ENCODE data around the gene LBHD2. TPM values are rescaled to one million over a fixed set of nuclear protein-coding genes. Genes with fewer than 3 reads are reported as not detected.

LBHD2 gene
- total and polyA plus RNA-seq, 2 of the 8 experiments (the other 6 are each of a cell fraction or from before 2014, with no cell fraction given) = not detected

DNA sequence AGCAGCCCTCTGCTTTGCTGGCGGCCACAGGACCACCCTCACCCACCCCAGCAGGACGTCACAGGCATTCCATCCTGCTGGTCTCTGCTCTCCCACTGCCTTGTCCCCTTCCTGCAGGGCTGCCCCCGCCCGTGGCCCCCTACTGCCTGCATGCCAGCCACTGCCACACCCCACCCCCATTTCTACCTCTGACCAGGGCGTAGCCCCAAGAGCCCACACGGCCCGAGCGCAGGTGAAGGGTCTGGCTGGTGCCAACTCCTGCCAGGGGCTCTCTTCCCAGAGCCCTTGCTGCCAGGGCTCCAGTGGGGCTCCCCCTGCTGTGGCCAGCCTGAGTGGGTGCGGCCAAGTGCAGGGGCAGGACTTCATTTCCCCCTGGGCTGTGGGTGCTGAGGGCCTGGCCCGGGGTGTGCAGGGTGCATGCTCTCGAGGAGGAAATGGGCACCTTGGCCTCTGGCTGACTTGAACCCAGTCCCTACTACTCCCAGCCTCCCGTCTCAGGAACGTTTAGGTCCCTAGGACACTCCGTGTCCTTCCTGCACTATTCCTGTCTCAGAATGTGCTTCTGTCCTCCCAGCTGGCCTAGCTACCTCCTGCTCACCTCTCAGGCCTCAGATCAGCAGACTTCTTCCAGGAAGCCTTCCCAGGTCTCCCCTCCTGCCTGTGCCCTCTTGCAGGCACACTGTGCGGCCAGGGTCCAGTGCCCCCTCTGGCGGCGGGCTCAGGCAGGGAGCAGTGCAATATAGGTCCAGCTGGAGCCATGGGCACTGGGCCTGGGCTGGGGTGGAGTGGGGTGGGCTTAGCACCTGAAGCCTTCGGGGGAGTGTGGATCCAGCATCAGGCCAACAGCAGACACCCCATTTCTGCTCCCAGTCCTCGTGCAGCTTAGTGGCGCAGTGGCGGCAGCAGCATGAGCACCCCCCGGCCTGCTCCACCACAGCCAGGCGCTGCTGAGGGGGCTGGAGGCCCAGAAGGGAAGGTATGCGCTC, 1.4 kb downstream of the LBHD2 start (continued):
- TF ChIP-seq, protein P1, sequence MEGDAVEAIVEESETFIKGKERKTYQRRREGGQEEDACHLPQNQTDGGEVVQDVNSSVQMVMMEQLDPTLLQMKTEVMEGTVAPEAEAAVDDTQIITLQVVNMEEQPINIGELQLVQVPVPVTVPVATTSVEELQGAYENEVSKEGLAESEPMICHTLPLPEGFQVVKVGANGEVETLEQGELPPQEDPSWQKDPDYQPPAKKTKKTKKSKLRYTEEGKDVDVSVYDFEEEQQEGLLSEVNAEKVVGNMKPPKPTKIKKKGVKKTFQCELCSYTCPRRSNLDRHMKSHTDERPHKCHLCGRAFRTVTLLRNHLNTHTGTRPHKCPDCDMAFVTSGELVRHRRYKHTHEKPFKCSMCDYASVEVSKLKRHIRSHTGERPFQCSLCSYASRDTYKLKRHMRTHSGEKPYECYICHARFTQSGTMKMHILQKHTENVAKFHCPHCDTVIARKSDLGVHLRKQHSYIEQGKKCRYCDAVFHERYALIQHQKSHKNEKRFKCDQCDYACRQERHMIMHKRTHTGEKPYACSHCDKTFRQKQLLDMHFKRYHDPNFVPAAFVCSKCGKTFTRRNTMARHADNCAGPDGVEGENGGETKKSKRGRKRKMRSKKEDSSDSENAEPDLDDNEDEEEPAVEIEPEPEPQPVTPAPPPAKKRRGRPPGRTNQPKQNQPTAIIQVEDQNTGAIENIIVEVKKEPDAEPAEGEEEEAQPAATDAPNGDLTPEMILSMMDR (IDR thresholded peaks at IDR 0.05; ENCODE audit: control extremely low read depth in 1 of 3, insufficient read depth in 1 of 3, low read depth in 1 of 3, low read length in 3 of 3) = peak in 2 of 3 experiments; percentile 76 to 81; a peak in 3 of 4 replicates
